Measurements from ENCODE around the gene WASL. TPM values are rescaled to one million over a fixed set of nuclear protein-coding genes. Genes with fewer than 3 reads are reported as not detected.

The WASL gene
- polyA plus RNA-seq, 3 donors = 1.6 to 3.9 (median 2.1) TPM

DNA sequence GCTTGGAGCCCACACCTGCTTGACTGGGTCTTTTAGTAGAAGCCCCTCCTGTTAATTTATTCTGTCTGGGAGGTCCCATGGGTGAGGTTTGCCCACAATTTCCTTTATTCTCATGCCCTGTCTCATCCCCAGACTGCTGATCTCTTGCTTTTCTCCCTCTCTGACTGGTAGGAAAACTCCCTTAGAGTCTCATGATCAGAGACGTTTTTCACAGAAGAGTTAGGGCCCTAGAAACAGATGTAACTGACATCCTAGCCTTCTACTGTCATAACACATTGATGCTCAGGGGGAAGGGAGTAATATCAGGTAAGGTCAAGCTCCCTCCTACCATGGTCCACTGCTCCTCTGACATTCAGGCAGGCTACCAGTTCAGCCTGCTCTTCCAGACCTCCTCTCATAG is 43.7 kb upstream of the WASL start:
- intact Hi-C loops (cut with micrococcal nuclease) = no loop called here

GRCh38 chr7:123791001-123791400 is 42.2 kb upstream of the WASL start:
- peaks cover 2 to 3% (median 2%) of the 10 kb centered on the region in 3 donors for H3K27me3 Mint-ChIP-seq (ENCODE audit: low read depth in 3 of 3)
- no peak overlapping the region for H3K27ac Mint-ChIP-seq
- Histone ChIP-seq H3K36me3 (replicated peaks in 1 of 2; ENCODE audit: control insufficient read depth in 1 of 2, insufficient read depth in 2 of 2, low read length in 2 of 2) (no peaks in the 10 kb centered on the region), H3K27me3 (ENCODE audit: control insufficient read depth in 2 of 2, insufficient read depth in 2 of 2, low read length in 2 of 2) (no peaks in the 10 kb centered on the region), H3K4me3 (replicated peaks in 1 of 3; ENCODE audit: low read depth in 2 of 3, low read length in 3 of 3) (no peak overlapping the region), H4K20me1 (ENCODE audit: insufficient read depth, low read length) (no peaks in the 10 kb centered on the region), H3K9me3 (replicated peaks in 1 of 2; ENCODE audit: control insufficient read depth in 1 of 2, insufficient read depth in 1 of 2, low read length in 2 of 2) (no peaks in the 10 kb centered on the region), H3K4me1 (ENCODE audit: control insufficient read depth in 1 of 2, insufficient read depth in 2 of 2, low read length in 2 of 2) (no peaks in the 10 kb centered on the region), H3K79me2 (ENCODE audit: insufficient read depth, low read length) (no peaks in the 10 kb centered on the region), H3K9ac (ENCODE audit: insufficient read depth, low read length, poor library complexity, severe bottlenecking) (no peak overlapping the region), H2AFZ (ENCODE audit: insufficient read depth, low read depth, low read length, poor library complexity, severe bottlenecking) (no peak overlapping the region), H3K27ac (ENCODE audit: low read depth in 1 of 2, low read length in 2 of 2) (no peak overlapping the region), H3K4me2 (replicated peaks; ENCODE audit: extremely low read depth, low read length, poor library complexity, severe bottlenecking) (no peak overlapping the region)
- no peak for TF ChIP-seq CTCF (IDR thresholded peaks at IDR 0.05)
- H3K36me3 Mint-ChIP-seq = no peaks in the 10 kb centered on the region
- 81% methylated on average over 4 of the region's 5 CpGs for WGBS (ENCODE audit: insufficient coverage)
- intact Hi-C loops (cut with micrococcal nuclease) = no loop called here
- H3K4me1 Mint-ChIP-seq = no peaks in the 10 kb centered on the region
- DNase-seq = no peak
- H3K4me3 Mint-ChIP-seq = no peak overlapping the region
- H3K9me3 Mint-ChIP-seq = peaks cover 0 to 2% (median 0%) of the 10 kb centered on the region in 7 donors

More for the DNA sequence above, 43.7 kb upstream of the WASL start:
- no peaks in the 10 kb centered on the region for H3K4me1 Mint-ChIP-seq
- Histone ChIP-seq H4K20me1 (ENCODE audit: insufficient read depth, low read length) (no peaks in the 10 kb centered on the region), H2AFZ (ENCODE audit: insufficient read depth, low read depth, low read length, poor library complexity, severe bottlenecking) (no peak overlapping the region), H3K9me3 (replicated peaks in 1 of 2; ENCODE audit: control insufficient read depth in 1 of 2, insufficient read depth in 1 of 2, low read length in 2 of 2) (no peaks in the 10 kb centered on the region), H3K9ac (ENCODE audit: insufficient read depth, low read length, poor library complexity, severe bottlenecking) (no peak overlapping the region), H3K4me3 (replicated peaks in 1 of 3; ENCODE audit: low read depth in 2 of 3, low read length in 3 of 3) (no peak overlapping the region), H3K27me3 (ENCODE audit: control insufficient read depth in 2 of 2, insufficient read depth in 2 of 2, low read length in 2 of 2) (no peaks in the 10 kb centered on the region), H3K27ac (ENCODE audit: low read depth in 1 of 2, low read length in 2 of 2) (no peak overlapping the region), H3K79me2 (ENCODE audit: insufficient read depth, low read length) (no peaks in the 10 kb centered on the region), H3K4me2 (replicated peaks; ENCODE audit: extremely low read depth, low read length, poor library complexity, severe bottlenecking) (no peak overlapping the region), H3K36me3 (replicated peaks in 1 of 2; ENCODE audit: control insufficient read depth in 1 of 2, insufficient read depth in 2 of 2, low read length in 2 of 2) (no peaks in the 10 kb centered on the region), H3K4me1 (ENCODE audit: control insufficient read depth in 1 of 2, insufficient read depth in 2 of 2, low read length in 2 of 2) (no peaks in the 10 kb centered on the region)
- no peaks in the 10 kb centered on the region for H3K36me3 Mint-ChIP-seq
- no CpG with 5 or more reads among the region's 1 CpG for WGBS (ENCODE audit: insufficient coverage)
- peaks cover 0 to 2% (median 0%) of the 10 kb centered on the region in 7 donors for H3K9me3 Mint-ChIP-seq
- peaks cover 2 to 3% (median 2%) of the 10 kb centered on the region in 3 donors for H3K27me3 Mint-ChIP-seq (ENCODE audit: low read depth in 3 of 3)
- H3K4me3 Mint-ChIP-seq = no peak overlapping the region
- TF ChIP-seq CTCF (IDR thresholded peaks at IDR 0.05) = no peak
- no peak for DNase-seq
- no peak overlapping the region for H3K27ac Mint-ChIP-seq

Measured in CD14-positive monocyte (primary cell).